Measurements from ENCODE around the gene STAM2.

- no peak for TF ChIP-seq CTCF (IDR thresholded peaks at IDR 0.05)
- TF ChIP-seq POLR2A (IDR thresholded peaks at IDR 0.05): no peak
Observed at GRCh38 chr2:152097290-152097800, 78.2 kb downstream of the STAM2 start.
